ENCODE data around the gene CDHR3. TPM values are rescaled to one million over a fixed set of nuclear protein-coding genes. Genes with fewer than 3 reads are reported as not detected.
"Not testable (repeated sequence)": the region's sequence is repeated elsewhere in the genome, so short reads cannot be mapped to it uniquely, and the experiment has no call there.

Gene CDHR3
- total RNA-seq, 1 donor = 4.4 TPM

- Histone ChIP-seq H3K4me1 (ENCODE audit: insufficient read depth, low read length) (no peaks in the 10 kb centered on the region), H3K9me3 (ENCODE audit: low read depth, low read length) (no peaks in the 10 kb centered on the region), H3K4me3 (ENCODE audit: low read length) (no peak overlapping the region), H3K27me3 (ENCODE audit: insufficient read depth, low read length) (no peaks in the 10 kb centered on the region)
Observed at GRCh38 chr7:105982388-105982787, 19.3 kb downstream of the CDHR3 start.

- not testable (repeated sequence) for H3K4me3 ChIP-seq (ENCODE audit: low read length); H3K27me3 ChIP-seq (ENCODE audit: insufficient read depth, low read length); H3K9me3 ChIP-seq (ENCODE audit: low read depth, low read length); H3K4me1 ChIP-seq (ENCODE audit: insufficient read depth, low read length)
Observed at GRCh38 chr7:105984808-105985207, 21.7 kb downstream of the CDHR3 start.

- no peaks in the 10 kb centered on the region for H3K4me1 ChIP-seq (ENCODE audit: insufficient read depth, low read length)
- no peaks in the 10 kb centered on the region for H3K9me3 ChIP-seq (ENCODE audit: low read depth, low read length)
- no peak overlapping the region for H3K4me3 ChIP-seq (ENCODE audit: low read length)
- peaks cover 2% of the 10 kb centered on the region for H3K27me3 ChIP-seq (ENCODE audit: insufficient read depth, low read length)
Observed at GRCh38 chr7:105985229-105985628, 22.2 kb downstream of the CDHR3 start.

GRCh38 chr7:105985672-105986215 is 22.7 kb downstream of the CDHR3 start:
- Histone ChIP-seq H3K9me3 (ENCODE audit: low read depth, low read length) (no peaks in the 10 kb centered on the region), H3K27me3 (ENCODE audit: insufficient read depth, low read length) (peaks cover 2% of the 10 kb centered on the region), H3K4me1 (ENCODE audit: insufficient read depth, low read length) (no peaks in the 10 kb centered on the region), H3K4me3 (ENCODE audit: low read length) (no peak overlapping the region)

- no peaks in the 10 kb centered on the region for H3K9me3 ChIP-seq (ENCODE audit: low read depth, low read length)
- H3K27me3 ChIP-seq (ENCODE audit: insufficient read depth, low read length) = peaks cover 2% of the 10 kb centered on the region
- H3K4me1 ChIP-seq (ENCODE audit: insufficient read depth, low read length) = no peaks in the 10 kb centered on the region
- no peak overlapping the region for H3K4me3 ChIP-seq (ENCODE audit: low read length)
Observed at GRCh38 chr7:105987046-105987445, 24.0 kb downstream of the CDHR3 start.

- Histone ChIP-seq H3K27me3 (ENCODE audit: insufficient read depth, low read length) (peaks cover 2% of the 10 kb centered on the region), H3K4me1 (ENCODE audit: insufficient read depth, low read length) (no peaks in the 10 kb centered on the region), H3K9me3 (ENCODE audit: low read depth, low read length) (no peaks in the 10 kb centered on the region), H3K4me3 (ENCODE audit: low read length) (no peak overlapping the region)
Observed at GRCh38 chr7:105988276-105988675, 25.2 kb downstream of the CDHR3 start.

GRCh38 chr7:105989191-105989590 is 26.1 kb downstream of the CDHR3 start:
- Histone ChIP-seq H3K4me1 (ENCODE audit: insufficient read depth, low read length) (no peaks in the 10 kb centered on the region), H3K9me3 (ENCODE audit: low read depth, low read length) (no peaks in the 10 kb centered on the region), H3K27me3 (ENCODE audit: insufficient read depth, low read length) (peaks cover 2% of the 10 kb centered on the region), H3K4me3 (ENCODE audit: low read length) (no peak overlapping the region)

GRCh38 chr7:105989686-105990085 is 26.6 kb downstream of the CDHR3 start:
- Histone ChIP-seq H3K4me3 (ENCODE audit: low read length) (no peak overlapping the region), H3K9me3 (ENCODE audit: low read depth, low read length) (no peaks in the 10 kb centered on the region), H3K27me3 (ENCODE audit: insufficient read depth, low read length) (peaks cover 2% of the 10 kb centered on the region), H3K4me1 (ENCODE audit: insufficient read depth, low read length) (no peaks in the 10 kb centered on the region)

GRCh38 chr7:105990141-105990540 is 27.1 kb downstream of the CDHR3 start:
- Histone ChIP-seq H3K4me3 (ENCODE audit: low read length) (no peak overlapping the region), H3K4me1 (ENCODE audit: insufficient read depth, low read length) (no peaks in the 10 kb centered on the region), H3K9me3 (ENCODE audit: low read depth, low read length) (no peaks in the 10 kb centered on the region), H3K27me3 (ENCODE audit: insufficient read depth, low read length) (peaks cover 2% of the 10 kb centered on the region)

- H3K4me1 ChIP-seq (ENCODE audit: insufficient read depth, low read length) = no peaks in the 10 kb centered on the region
- no peaks in the 10 kb centered on the region for H3K9me3 ChIP-seq (ENCODE audit: low read depth, low read length)
- peaks cover 2% of the 10 kb centered on the region for H3K27me3 ChIP-seq (ENCODE audit: insufficient read depth, low read length)
- H3K4me3 ChIP-seq (ENCODE audit: low read length) = no peak overlapping the region
Observed at GRCh38 chr7:105990727-105991453, 27.8 kb downstream of the CDHR3 start.

- Histone ChIP-seq H3K4me1 (ENCODE audit: insufficient read depth, low read length) (no peaks in the 10 kb centered on the region), H3K27me3 (ENCODE audit: insufficient read depth, low read length) (peaks cover 2% of the 10 kb centered on the region), H3K9me3 (ENCODE audit: low read depth, low read length) (no peaks in the 10 kb centered on the region), H3K4me3 (ENCODE audit: low read length) (no peak overlapping the region)
Observed at GRCh38 chr7:105992905-105993304, 29.8 kb downstream of the CDHR3 start.

GRCh38 chr7:105996860-105997737 is 34.0 kb downstream of the CDHR3 start:
- Histone ChIP-seq H3K27me3 (ENCODE audit: insufficient read depth, low read length) (no peaks in the 10 kb centered on the region), H3K9me3 (ENCODE audit: low read depth, low read length) (no peaks in the 10 kb centered on the region), H3K4me3 (ENCODE audit: low read length) (no peak overlapping the region), H3K4me1 (ENCODE audit: insufficient read depth, low read length) (no peaks in the 10 kb centered on the region)

GRCh38 chr7:105999256-105999655 is 36.2 kb downstream of the CDHR3 start:
- Histone ChIP-seq H3K4me1 (ENCODE audit: insufficient read depth, low read length) (no peaks in the 10 kb centered on the region), H3K4me3 (ENCODE audit: low read length) (no peak overlapping the region), H3K9me3 (ENCODE audit: low read depth, low read length) (no peaks in the 10 kb centered on the region), H3K27me3 (ENCODE audit: insufficient read depth, low read length) (no peaks in the 10 kb centered on the region)

- H3K4me3 ChIP-seq (ENCODE audit: low read length) = no peak overlapping the region
- H3K4me1 ChIP-seq (ENCODE audit: insufficient read depth, low read length) = no peaks in the 10 kb centered on the region
- H3K9me3 ChIP-seq (ENCODE audit: low read depth, low read length) = no peaks in the 10 kb centered on the region
- no peaks in the 10 kb centered on the region for H3K27me3 ChIP-seq (ENCODE audit: insufficient read depth, low read length)
Observed at GRCh38 chr7:106001196-106001595, 38.1 kb downstream of the CDHR3 start.

GRCh38 chr7:106001886-106002285 is 38.8 kb downstream of the CDHR3 start:
- Histone ChIP-seq H3K27me3 (ENCODE audit: insufficient read depth, low read length) (no peaks in the 10 kb centered on the region), H3K4me1 (ENCODE audit: insufficient read depth, low read length) (no peaks in the 10 kb centered on the region), H3K4me3 (ENCODE audit: low read length) (no peak overlapping the region), H3K9me3 (ENCODE audit: low read depth, low read length) (no peaks in the 10 kb centered on the region)
